ENCODE data around the gene MAP2K2.

DNA sequence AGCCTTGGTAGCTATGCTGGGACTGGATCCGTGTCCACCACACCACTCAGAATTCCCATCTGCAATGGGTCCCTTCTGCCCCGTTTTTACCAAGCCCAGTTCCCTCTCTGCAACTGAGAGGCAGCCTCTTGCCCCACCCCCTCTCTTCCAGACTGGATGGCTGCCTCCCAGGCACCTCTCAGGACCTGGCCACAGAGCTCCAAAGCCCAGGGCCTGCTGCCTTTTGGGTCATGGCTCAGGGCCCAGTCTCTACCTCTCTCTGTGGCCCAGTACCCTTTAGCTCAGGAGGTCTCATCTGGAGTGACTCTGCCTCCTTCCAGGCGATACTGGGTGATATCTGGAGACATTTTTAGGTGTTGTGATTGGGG is 46.9 kb downstream of the MAP2K2 start:
- TF ChIP-seq, protein P1, sequence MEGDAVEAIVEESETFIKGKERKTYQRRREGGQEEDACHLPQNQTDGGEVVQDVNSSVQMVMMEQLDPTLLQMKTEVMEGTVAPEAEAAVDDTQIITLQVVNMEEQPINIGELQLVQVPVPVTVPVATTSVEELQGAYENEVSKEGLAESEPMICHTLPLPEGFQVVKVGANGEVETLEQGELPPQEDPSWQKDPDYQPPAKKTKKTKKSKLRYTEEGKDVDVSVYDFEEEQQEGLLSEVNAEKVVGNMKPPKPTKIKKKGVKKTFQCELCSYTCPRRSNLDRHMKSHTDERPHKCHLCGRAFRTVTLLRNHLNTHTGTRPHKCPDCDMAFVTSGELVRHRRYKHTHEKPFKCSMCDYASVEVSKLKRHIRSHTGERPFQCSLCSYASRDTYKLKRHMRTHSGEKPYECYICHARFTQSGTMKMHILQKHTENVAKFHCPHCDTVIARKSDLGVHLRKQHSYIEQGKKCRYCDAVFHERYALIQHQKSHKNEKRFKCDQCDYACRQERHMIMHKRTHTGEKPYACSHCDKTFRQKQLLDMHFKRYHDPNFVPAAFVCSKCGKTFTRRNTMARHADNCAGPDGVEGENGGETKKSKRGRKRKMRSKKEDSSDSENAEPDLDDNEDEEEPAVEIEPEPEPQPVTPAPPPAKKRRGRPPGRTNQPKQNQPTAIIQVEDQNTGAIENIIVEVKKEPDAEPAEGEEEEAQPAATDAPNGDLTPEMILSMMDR (IDR thresholded peaks at IDR 0.05): no peak
- TF ChIP-seq POLR2A (IDR thresholded peaks at IDR 0.05): no peak
